MCF 10A (cell line): ENCODE results near the gene RELN. TPM values are rescaled to one million over a fixed set of nuclear protein-coding genes. Genes with fewer than 3 reads are reported as not detected.
A peak's percentile ranks its signal among the peaks of the same experiment; 100 is the strongest.

Experiments used
- BruUV-seq: library from RNA; stranded (reverse); fragments of 400-500 nt; replicated peaks from 2 replicates; lab custom pipeline; 2021; lab: Mats Ljungman, UMichigan
- CTCF ChIA-PET: fragments of 300-600 bp; sonication (Branson Sonifier 250); formaldehyde crosslinking; extraction: SDS; loops from one replicate; lab custom pipeline; 2021; ENCODE audit warnings: antibody characterized with exemption, inconsistent platforms; lab: Yijun Ruan, JAX
- POLR2A ChIA-PET: fragments of 300-600, 350-650 bp; sonication (Branson Sonifier 250); formaldehyde crosslinking; extraction: SDS; loops from one replicate; lab custom pipeline; 2020; ENCODE audit warnings: antibody characterized with exemption, inconsistent platforms; lab: Yijun Ruan, JAX
- DNase-seq: peaks from one replicate; pipeline ENCODE4 v3.0.0-alpha.2; 2018; ENCODE audit not compliant: unreplicated experiment
- H3K27ac Mint-ChIP-seq: one replicate; pipeline ENCODE4 v1.8.0; 2022; ENCODE audit warnings: mild to moderate bottlenecking, low read depth, mixed read lengths; ENCODE audit not compliant: unreplicated experiment
- H3K27me3 Mint-ChIP-seq: one replicate; pipeline ENCODE4 v1.8.0; 2022; ENCODE audit warnings: mixed read lengths; ENCODE audit not compliant: insufficient read depth, unreplicated experiment
- H3K36me3 Mint-ChIP-seq: one replicate; pipeline ENCODE4 v1.8.0; 2022; ENCODE audit warnings: mild to moderate bottlenecking, moderate library complexity, mixed read lengths; ENCODE audit not compliant: insufficient read depth, unreplicated experiment
- H3K4me1 Mint-ChIP-seq: one replicate; pipeline ENCODE4 v1.8.0; 2022; ENCODE audit warnings: mixed read lengths; ENCODE audit not compliant: insufficient read depth, unreplicated experiment
- H3K4me3 Mint-ChIP-seq: one replicate; pipeline ENCODE4 v1.8.0; 2022; ENCODE audit warnings: mild to moderate bottlenecking, moderate library complexity, mixed read lengths; ENCODE audit not compliant: unreplicated experiment
- H3K9me3 Mint-ChIP-seq: one replicate; pipeline ENCODE4 v1.8.0; 2022; ENCODE audit warnings: mixed read lengths; ENCODE audit not compliant: unreplicated experiment
- CTCF ChIP-seq: fragments of 200-600 bp; IDR thresholded peaks from one replicate; pipeline ENCODE4 v1.8.0; 2022; ENCODE audit warnings: antibody characterized with exemption, mild to moderate bottlenecking; ENCODE audit not compliant: unreplicated experiment
- intact Hi-C: fragments of 100-400 bp; cut with micrococcal nuclease; formaldehyde crosslinking; loops from 2 replicates; pipeline ENCODE4 v1.14.1; 2022
- total RNA-seq: library from RNA; stranded (reverse); gene quantifications from 2 replicates; pipeline ENCODE4 v1.2.3, GENCODE V29; 2022

The RELN gene
- total RNA-seq, 1 experiment from 2014 or later, result not detected

- no peak overlapping the region for H3K27ac Mint-ChIP-seq
- no peaks in the 10 kb centered on the region for H3K36me3 Mint-ChIP-seq
- ChIA-PET POLR2A (interaction anchor here (0.7 kb wide), 1 partner anchor 414 kb away, joined by 3 read pairs; no protein-coding TSS in a partner anchor), CTCF (interaction anchor here (0.8 kb wide), 1 partner anchor 543 kb away, joined by 3 read pairs; no protein-coding TSS in a partner anchor)
- DNase-seq, result no peak
- no peak for TF ChIP-seq CTCF
- H3K4me3 Mint-ChIP-seq, result no peak overlapping the region
- H3K4me1 Mint-ChIP-seq, result no peaks in the 10 kb centered on the region
- peaks cover 17% of the 10 kb centered on the region for H3K27me3 Mint-ChIP-seq
- no peaks in the 10 kb centered on the region for H3K9me3 Mint-ChIP-seq
- no TSS peak for BruUV-seq
- intact Hi-C loops, result no loop called here
These were observed 40.1 kb downstream of the RELN start for GRCh38 chr7:103949374-103949773.

- no peaks in the 10 kb centered on the region for H3K9me3 Mint-ChIP-seq
- peaks cover 3% of the 10 kb centered on the region for H3K27me3 Mint-ChIP-seq
- CTCF ChIA-PET, result no interaction called here
- peak; percentile 1 for DNase-seq
- no peak for TF ChIP-seq CTCF
- no peak overlapping the region for H3K27ac Mint-ChIP-seq
- H3K4me3 Mint-ChIP-seq, result no peak overlapping the region
- H3K36me3 Mint-ChIP-seq, result no peaks in the 10 kb centered on the region
- H3K4me1 Mint-ChIP-seq, result no peaks in the 10 kb centered on the region
- intact Hi-C loops, result no loop called here
- no TSS peak for BruUV-seq
- POLR2A ChIA-PET, result no interaction called here
These were observed 42.3 kb downstream of the RELN start for GRCh38 chr7:103947026-103947655.

GRCh38 chr7:103944230-103944900, 45.1 kb downstream of the RELN start:
- H3K36me3 Mint-ChIP-seq, result no peaks in the 10 kb centered on the region
- peaks cover 13% of the 10 kb centered on the region for H3K27me3 Mint-ChIP-seq
- BruUV-seq, result no TSS peak
- no peak overlapping the region for H3K4me3 Mint-ChIP-seq
- no peaks in the 10 kb centered on the region for H3K9me3 Mint-ChIP-seq
- ChIA-PET CTCF (no interaction called here), POLR2A (no interaction called here)
- DNase-seq, result no peak
- H3K27ac Mint-ChIP-seq, result no peak overlapping the region
- TF ChIP-seq CTCF, result no peak
- intact Hi-C loops, result no loop called here
- H3K4me1 Mint-ChIP-seq, result no peaks in the 10 kb centered on the region

- ChIA-PET CTCF (no interaction called here), POLR2A (no interaction called here)
- H3K27ac Mint-ChIP-seq, result no peak overlapping the region
- intact Hi-C loops, result no loop called here
- H3K36me3 Mint-ChIP-seq, result no peaks in the 10 kb centered on the region
- H3K4me1 Mint-ChIP-seq, result no peaks in the 10 kb centered on the region
- no peak for DNase-seq
- H3K27me3 Mint-ChIP-seq, result peaks cover 15% of the 10 kb centered on the region
- no TSS peak for BruUV-seq
- no peak for TF ChIP-seq CTCF
- no peaks in the 10 kb centered on the region for H3K9me3 Mint-ChIP-seq
- no peak overlapping the region for H3K4me3 Mint-ChIP-seq
These were observed 47.5 kb downstream of the RELN start for GRCh38 chr7:103941976-103942375.
